GM19099 (cell line): ENCODE results near the gene TSPAN6.

ENCODE experiments used
- POLR2A ChIP-seq: IDR thresholded peaks from 3 replicates; pipeline ENCODE4 v1.6.1; 2011; ENCODE audit warnings: low read depth; ENCODE audit not compliant: insufficient read length; ENCODE audit errors: extremely low read depth

TSPAN6 gene

GRCh38 chrX:100636321-100636991 lies at the start of gene TSPAN6:
Gene TSPAN6 (minus strand): TSS chrX:100636806. CDS start chrX:100636694, 112 bp downstream.
- no peak for TF ChIP-seq POLR2A

GRCh38 chrX:100685997-100686305 lies 49.3 kb upstream of the TSPAN6 start:
- TF ChIP-seq POLR2A, result no peak

DNA sequence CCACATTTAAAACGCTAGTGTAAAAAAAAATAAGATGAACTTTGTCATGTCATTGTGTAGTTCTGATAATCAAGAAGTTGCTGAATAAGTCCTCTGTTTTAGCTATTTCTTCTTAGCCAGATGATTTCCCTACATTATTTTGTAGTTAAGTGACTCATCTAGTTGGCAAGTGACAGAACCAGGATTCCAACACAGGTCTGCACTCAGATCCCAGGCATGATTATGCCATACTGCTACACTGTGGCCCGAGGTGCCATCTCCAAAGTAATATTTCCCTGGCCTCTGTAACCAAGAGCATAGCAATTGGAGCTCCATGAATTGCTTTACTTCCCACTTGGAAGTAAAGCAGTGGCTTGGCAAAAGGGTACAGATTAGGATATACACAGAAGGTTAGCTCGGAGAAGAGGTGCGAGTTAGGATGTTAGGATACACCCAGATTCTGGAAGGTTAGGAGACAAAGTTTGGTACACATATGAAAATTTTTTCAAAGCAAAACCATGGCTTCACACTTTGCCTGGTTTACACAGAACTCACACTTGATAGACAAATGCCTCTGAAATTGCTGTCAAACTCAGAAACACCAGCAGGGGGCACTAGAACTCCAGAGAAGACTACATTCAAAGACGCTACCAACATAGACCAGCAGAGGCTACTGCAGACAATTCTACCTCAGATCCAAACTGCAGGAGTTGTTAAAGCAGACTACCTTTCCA lies 48.8 kb upstream of the TSPAN6 start:
- no peak for TF ChIP-seq POLR2A

DNA sequence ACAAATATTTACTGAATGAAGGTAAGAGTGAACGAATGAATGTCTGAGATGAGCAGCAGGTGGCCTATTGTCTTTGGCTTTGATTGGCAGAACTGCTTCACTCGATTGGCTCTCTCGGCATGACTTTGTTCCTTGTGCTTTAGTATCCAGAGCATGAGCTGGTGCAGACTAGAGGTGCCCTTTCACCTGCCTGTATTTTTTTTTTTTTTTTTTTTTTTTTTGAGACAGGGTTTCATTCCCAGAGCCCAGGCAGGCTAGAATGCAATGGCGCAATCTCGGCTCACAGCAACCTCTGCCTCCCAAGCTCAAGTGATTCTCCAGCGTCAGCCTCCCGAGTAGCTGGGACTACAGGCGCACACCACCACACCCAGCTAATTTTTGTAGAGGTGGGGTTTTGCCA lies 46.3 kb upstream of the TSPAN6 start:
- no peak for TF ChIP-seq POLR2A

- no peak for TF ChIP-seq POLR2A
Observed at GRCh38 chrX:100681599-100681998, 45.0 kb upstream of the TSPAN6 start.

GRCh38 chrX:100680756-100681155 lies 44.1 kb upstream of the TSPAN6 start:
- TF ChIP-seq POLR2A, result no peak

- no peak for TF ChIP-seq POLR2A
Observed at GRCh38 chrX:100677611-100678181, 41.1 kb upstream of the TSPAN6 start.

GRCh38 chrX:100674705-100675104 lies 38.1 kb upstream of the TSPAN6 start:
- no peak for TF ChIP-seq POLR2A

DNA sequence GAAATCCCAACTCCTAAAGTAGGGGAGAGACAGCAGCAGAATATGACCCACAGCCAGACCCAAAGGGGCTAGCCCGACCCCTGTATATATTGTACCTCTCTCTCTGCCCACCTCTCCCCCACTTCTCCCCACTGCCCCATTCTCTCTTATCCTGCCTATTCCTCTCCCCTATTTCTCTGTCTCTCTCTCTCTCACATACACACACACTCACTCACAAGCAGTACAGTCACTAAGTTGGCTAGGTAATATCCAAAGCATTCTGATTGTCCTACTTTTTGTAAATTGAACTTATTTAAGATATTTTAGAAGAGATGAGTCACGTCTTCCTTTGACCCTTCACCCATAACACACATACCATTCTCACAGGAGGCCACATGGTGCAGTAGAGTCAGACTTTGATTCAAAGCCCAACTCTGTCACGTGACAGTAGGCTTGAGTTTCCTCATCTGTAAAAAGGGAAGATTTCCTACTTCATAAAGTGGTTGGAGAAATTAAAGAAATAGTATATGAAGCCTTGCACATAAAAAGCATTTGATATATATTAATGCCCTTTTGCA lies 36.9 kb upstream of the TSPAN6 start:
- no peak for TF ChIP-seq POLR2A

DNA sequence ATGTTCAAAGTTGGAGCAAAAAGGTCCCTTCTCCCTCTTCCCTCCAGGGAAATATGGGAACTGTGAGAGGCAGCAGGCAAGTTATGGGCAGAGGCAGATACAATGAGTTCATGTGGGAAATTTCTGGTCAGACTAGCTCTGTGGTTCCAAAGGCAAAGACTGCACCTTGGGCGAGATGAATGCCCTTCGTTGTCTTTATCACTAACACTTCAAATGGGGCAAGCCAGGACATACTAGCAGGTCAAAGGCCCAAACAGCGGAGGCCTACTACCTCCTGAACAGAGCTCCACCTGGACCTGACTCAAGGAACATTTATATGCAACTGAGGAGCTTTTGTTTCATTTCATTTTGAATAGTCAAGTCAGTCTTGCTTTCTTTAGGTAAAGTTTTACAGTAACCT lies 36.4 kb upstream of the TSPAN6 start:
- TF ChIP-seq POLR2A, result no peak

GRCh38 chrX:100663642-100664041 lies 27.0 kb upstream of the TSPAN6 start:
- TF ChIP-seq POLR2A, result no peak

- TF ChIP-seq POLR2A, result no peak
Observed at GRCh38 chrX:100662796-100663195, 26.2 kb upstream of the TSPAN6 start.

DNA sequence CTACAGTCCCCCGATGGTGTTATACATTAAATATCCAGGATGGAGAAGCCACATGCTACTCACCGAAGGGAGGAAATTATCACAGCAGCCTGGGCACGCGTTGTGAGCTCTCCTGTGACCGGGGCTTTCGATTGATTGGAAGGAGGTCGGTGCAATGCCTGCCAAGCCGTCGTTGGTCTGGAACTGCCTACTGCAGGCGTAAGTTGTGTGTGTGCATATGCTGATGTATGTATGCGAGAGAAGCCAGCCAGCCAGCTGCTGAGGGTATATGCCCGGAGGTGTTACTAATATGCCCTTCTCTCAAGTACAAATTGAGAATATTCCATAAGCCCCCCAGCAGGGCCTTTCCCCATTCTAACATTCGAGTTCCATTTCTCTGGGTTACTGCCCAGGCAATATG lies 25.6 kb upstream of the TSPAN6 start:
- TF ChIP-seq POLR2A, result no peak

GRCh38 chrX:100659431-100660137 lies 23.0 kb upstream of the TSPAN6 start:
- TF ChIP-seq POLR2A, result no peak

- TF ChIP-seq POLR2A, result no peak
Observed at GRCh38 chrX:100658941-100659381, 22.4 kb upstream of the TSPAN6 start.
